SK-N-SH treated with all-trans-retinoic acid at 6 μM for 48 hours (cell line): Measurements from ENCODE around the gene SMIM1.

ENCODE experiments used
- ATAC-seq: fragments of 200-7000 bp; cut with Tn5 transposase; 3 replicates; pipeline ENCODE4 v1.9.1; 2020; ENCODE audit warnings: mild to moderate bottlenecking, moderate library complexity
- BACH2 ChIP-seq: fragments of 250-450 bp; sonication (Bioruptor Pico); IDR thresholded peaks from 2 replicates; pipeline ENCODE4 v1.9.0; 2021; ENCODE audit warnings: mild to moderate bottlenecking, borderline replicate concordance
- CREB5 ChIP-seq: fragments of 250-450 bp; sonication (Bioruptor Pico); IDR thresholded peaks from 2 replicates; pipeline ENCODE4 v1.5.1; 2020; ENCODE audit warnings: low read depth, mild to moderate bottlenecking, moderate library complexity
- CSDC2 ChIP-seq: fragments of 250-450 bp; sonication (Bioruptor Pico); IDR thresholded peaks from 2 replicates; pipeline ENCODE4 v1.5.0; 2020; ENCODE audit warnings: mild to moderate bottlenecking, moderate library complexity
- ESRRG ChIP-seq: fragments of 250-450 bp; sonication (Bioruptor Pico); IDR thresholded peaks from 2 replicates; pipeline ENCODE4 v1.6.1; 2021; ENCODE audit warnings: mild to moderate bottlenecking
- POU6F1 ChIP-seq: fragments of 250-450 bp; sonication (Bioruptor Pico); IDR thresholded peaks from 2 replicates; pipeline ENCODE4 v1.8.0; 2021; ENCODE audit warnings: low read depth, mild to moderate bottlenecking, moderate library complexity, borderline replicate concordance
- PPARA ChIP-seq: fragments of 250-450 bp; sonication (Bioruptor Pico); IDR thresholded peaks from 2 replicates; pipeline ENCODE4 v1.5.0; 2020; ENCODE audit warnings: mild to moderate bottlenecking, borderline replicate concordance
- SNAI2 ChIP-seq: fragments of 250-450 bp; sonication (Bioruptor Pico); IDR thresholded peaks from 2 replicates; pipeline ENCODE4 v1.5.0; 2020; ENCODE audit warnings: mild to moderate bottlenecking, moderate library complexity
- TCF4 ChIP-seq: fragments of 250-450 bp; sonication (Bioruptor Pico); IDR thresholded peaks from 2 replicates; pipeline ENCODE4 v1.8.0; 2021; ENCODE audit warnings: mild to moderate bottlenecking, moderate library complexity, borderline replicate concordance
- TOX ChIP-seq: fragments of 250-450 bp; sonication (Bioruptor Pico); IDR thresholded peaks from 2 replicates; pipeline ENCODE4 v1.8.0; 2021; ENCODE audit warnings: mild to moderate bottlenecking, moderate library complexity, borderline replicate concordance
- TSHZ2 ChIP-seq: fragments of 250-450 bp; sonication (Bioruptor Pico); IDR thresholded peaks from 2 replicates; pipeline ENCODE4 v1.5.0; 2020; ENCODE audit warnings: mild to moderate bottlenecking, moderate library complexity
- ZFP3 ChIP-seq: fragments of 250-450 bp; sonication (Bioruptor Pico); IDR thresholded peaks from 2 replicates; pipeline ENCODE4 v1.5.0; 2020; ENCODE audit warnings: mild to moderate bottlenecking, moderate library complexity
- ZNF565 ChIP-seq: fragments of 450-650 bp; formaldehyde crosslinking; conservative IDR thresholded peaks from 2 replicates; pipeline ENCODE4 v1.5.0; 2020; ENCODE audit warnings: low read depth, mild to moderate bottlenecking, moderate library complexity
- ZNF8 ChIP-seq: fragments of 450-650 bp; formaldehyde crosslinking; IDR thresholded peaks from 2 replicates; pipeline ENCODE4 v1.5.0; 2020; ENCODE audit warnings: mild to moderate bottlenecking, moderate library complexity

Gene SMIM1

GRCh38 chr1:3817138-3817740 is 44.7 kb downstream of the SMIM1 start:
- TF ChIP-seq SNAI2 (CRISPR knock-in tag) (no peak), ESRRG (no peak), POU6F1 (CRISPR knock-in tag) (no peak), ZNF8 (CRISPR knock-in tag) (no peak), PPARA (no peak)
- TF ChIP-seq, all 23 proteins: peak for 0
- no peak for ATAC-seq

- no peak for ATAC-seq
- TF ChIP-seq TOX (CRISPR knock-in tag) = no peak
- no peak for TF ChIP-seq ZFP3 (CRISPR knock-in tag)
- no peak for TF ChIP-seq ZNF565 (CRISPR knock-in tag)
Measured at GRCh38 chr1:3817821-3818597, 45.5 kb downstream of the SMIM1 start.

- TF ChIP-seq PPARA (no peak), POU6F1 (CRISPR knock-in tag) (no peak), BACH2 (CRISPR knock-in tag) (no peak), SNAI2 (CRISPR knock-in tag) (no peak)
- ATAC-seq = no peak
Measured at GRCh38 chr1:3819771-3820200, 47.2 kb downstream of the SMIM1 start.

- TF ChIP-seq PPARA (no peak), TCF4 (CRISPR knock-in tag) (no peak), ZFP3 (CRISPR knock-in tag) (no peak), CREB5 (CRISPR knock-in tag) (no peak), SNAI2 (CRISPR knock-in tag) (no peak), TSHZ2 (CRISPR knock-in tag) (no peak)
- no peak for ATAC-seq
Measured at GRCh38 chr1:3820316-3820715, 47.8 kb downstream of the SMIM1 start.

- TF ChIP-seq CSDC2 (CRISPR knock-in tag) (no peak), TCF4 (CRISPR knock-in tag) (peak; percentile 74), TSHZ2 (CRISPR knock-in tag) (peak; percentile 31; the same call in 1 of the 2 replicates)
- TF ChIP-seq, all 23 proteins: peak for 2
- ATAC-seq = peak; percentile 63; the same call in 2 of the 3 replicates
Measured at GRCh38 chr1:3821004-3821403, 48.5 kb downstream of the SMIM1 start.
